OCI-LY3 (cell line): Measurements from ENCODE around the gene BEST3.

Source experiments
- H2AFZ ChIP-seq: fragments of 200-600, 300-600 bp; shearing (Covaris generic); 2 replicates; pipeline ENCODE4 v1.6.0; 2014; ENCODE audit warnings: antibody characterized with exemption, low read depth, low read length
- H3K27ac ChIP-seq: fragments of 200-600, 300-600 bp; sonication (generic); 2 replicates; pipeline ENCODE4 v1.5.1; 2014; ENCODE audit warnings: mild to moderate bottlenecking, low read length, moderate library complexity, mixed read lengths
- H3K27me3 ChIP-seq: fragments of 200-600, 300-600 bp; sonication (generic); 2 replicates; pipeline ENCODE4 v1.6.1; 2014; ENCODE audit warnings: low read depth, low read length, mixed read lengths
- H3K36me3 ChIP-seq: fragments of 200-600, 300-600 bp; sonication (generic); replicated peaks from 2 replicates; pipeline ENCODE3; 2014; ENCODE audit warnings: low read depth, low read length, mixed read lengths
- H3K4me1 ChIP-seq: fragments of 300-600, 200-600 bp; sonication (generic); 2 replicates; pipeline ENCODE4 v1.6.1; 2014; ENCODE audit warnings: low read length, mixed read lengths
- H3K4me2 ChIP-seq: fragments of 200-600, 300-600 bp; sonication (generic); 2 replicates; pipeline ENCODE4 v1.6.1; 2014; ENCODE audit warnings: low read length, mixed read lengths
- H3K4me3 ChIP-seq: fragments of 300-600, 200-600 bp; sonication (generic); 2 replicates; pipeline ENCODE4 v1.5.1; 2014; ENCODE audit warnings: antibody characterized with exemption, mild to moderate bottlenecking, low read length, moderate library complexity
- H3K79me2 ChIP-seq: fragments of 300-600, 200-600 bp; shearing (Covaris generic); 2 replicates; pipeline ENCODE4 v1.6.1; 2014; ENCODE audit warnings: mild to moderate bottlenecking, low read length, mixed read lengths
- H3K9ac ChIP-seq: fragments of 300-600, 200-600 bp; shearing (Covaris generic); 2 replicates; pipeline ENCODE4 v1.6.0; 2014; ENCODE audit warnings: mild to moderate bottlenecking, low read length, moderate library complexity
- H3K9me3 ChIP-seq: fragments of 200-600, 300-600 bp; shearing (Covaris generic); 2 replicates; pipeline ENCODE4 v1.6.1; 2014; ENCODE audit warnings: low read length, mixed read lengths; ENCODE audit not compliant: insufficient read depth
- H4K20me1 ChIP-seq: fragments of 200-600, 300-600 bp; sonication (generic); 2 replicates; pipeline ENCODE4 v1.6.1; 2016; ENCODE audit warnings: low read length, mixed read lengths; ENCODE audit not compliant: insufficient read depth
- EZH2phosphoT487 ChIP-seq: fragments of 200-600 bp; shearing (Covaris generic); IDR thresholded peaks from 2 replicates; pipeline ENCODE4 v1.6.1; 2018; ENCODE audit warnings: antibody characterized with exemption, mixed run types, low read depth
- TF ChIP-seq, protein P1 (sequence below): fragments of 200-600, 300-600 bp; sonication (generic); IDR thresholded peaks from 2 replicates; pipeline ENCODE4 v1.5.1; 2014; ENCODE audit warnings: antibody characterized with exemption, low read length, low read depth

Gene BEST3

DNA sequence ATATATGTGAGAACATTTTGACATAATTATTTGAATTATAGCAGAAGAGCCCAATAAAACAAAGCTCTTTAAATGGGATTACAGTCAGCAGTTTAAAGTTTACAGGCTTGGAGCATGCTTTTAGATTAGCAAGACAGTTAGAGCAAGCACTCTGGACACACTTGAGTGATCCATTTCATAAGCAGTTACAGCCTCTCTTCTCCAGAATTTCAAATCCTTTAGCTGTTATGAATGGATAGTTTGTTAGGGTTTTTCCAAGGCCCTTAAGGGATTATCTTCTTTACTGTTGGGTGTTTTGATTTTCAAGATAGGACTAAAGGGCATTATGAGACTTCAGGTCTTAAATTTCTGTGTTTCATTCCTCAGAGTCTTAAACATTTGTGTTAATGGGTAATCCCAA, 36.3 kb downstream of the BEST3 start:
- Histone ChIP-seq H3K27me3 (peaks cover 21% of the 10 kb centered on the region), H3K4me1 (no peaks in the 10 kb centered on the region), H3K79me2 (no peaks in the 10 kb centered on the region), H3K27ac (no peak overlapping the region), H2AFZ (no peak overlapping the region), H3K36me3 (no peaks in the 10 kb centered on the region), H4K20me1 (no peaks in the 10 kb centered on the region), H3K9ac (no peak overlapping the region), H3K9me3 (no peaks in the 10 kb centered on the region), H3K4me2 (no peak overlapping the region), H3K4me3 (no peak overlapping the region)
- TF ChIP-seq, protein P1, sequence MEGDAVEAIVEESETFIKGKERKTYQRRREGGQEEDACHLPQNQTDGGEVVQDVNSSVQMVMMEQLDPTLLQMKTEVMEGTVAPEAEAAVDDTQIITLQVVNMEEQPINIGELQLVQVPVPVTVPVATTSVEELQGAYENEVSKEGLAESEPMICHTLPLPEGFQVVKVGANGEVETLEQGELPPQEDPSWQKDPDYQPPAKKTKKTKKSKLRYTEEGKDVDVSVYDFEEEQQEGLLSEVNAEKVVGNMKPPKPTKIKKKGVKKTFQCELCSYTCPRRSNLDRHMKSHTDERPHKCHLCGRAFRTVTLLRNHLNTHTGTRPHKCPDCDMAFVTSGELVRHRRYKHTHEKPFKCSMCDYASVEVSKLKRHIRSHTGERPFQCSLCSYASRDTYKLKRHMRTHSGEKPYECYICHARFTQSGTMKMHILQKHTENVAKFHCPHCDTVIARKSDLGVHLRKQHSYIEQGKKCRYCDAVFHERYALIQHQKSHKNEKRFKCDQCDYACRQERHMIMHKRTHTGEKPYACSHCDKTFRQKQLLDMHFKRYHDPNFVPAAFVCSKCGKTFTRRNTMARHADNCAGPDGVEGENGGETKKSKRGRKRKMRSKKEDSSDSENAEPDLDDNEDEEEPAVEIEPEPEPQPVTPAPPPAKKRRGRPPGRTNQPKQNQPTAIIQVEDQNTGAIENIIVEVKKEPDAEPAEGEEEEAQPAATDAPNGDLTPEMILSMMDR: no peak
- TF ChIP-seq EZH2phosphoT487: no peak

DNA sequence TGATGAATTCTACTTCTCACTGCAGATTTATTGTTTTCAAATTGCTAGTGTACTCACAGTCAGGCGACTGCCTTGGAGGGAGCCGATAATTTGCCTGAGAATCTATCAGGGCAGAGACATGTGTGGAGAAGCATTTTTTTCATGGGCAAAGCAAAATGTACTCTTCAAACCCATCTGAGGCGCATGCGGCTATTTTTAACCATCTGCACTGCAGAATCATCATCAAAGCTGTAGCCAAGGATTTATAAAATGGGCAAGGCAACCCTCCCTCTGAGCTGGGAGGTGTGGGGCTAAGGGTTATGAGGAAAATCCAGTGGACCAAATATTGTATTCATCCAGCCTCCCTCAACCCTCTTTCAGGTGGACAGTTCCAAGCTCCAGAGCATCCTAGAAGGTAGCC, 37.7 kb downstream of the BEST3 start:
- Histone ChIP-seq H3K36me3 (no peaks in the 10 kb centered on the region), H3K4me2 (no peak overlapping the region), H3K4me3 (no peak overlapping the region), H3K27me3 (peaks cover 21% of the 10 kb centered on the region), H2AFZ (no peak overlapping the region), H3K79me2 (no peaks in the 10 kb centered on the region), H3K9ac (no peak overlapping the region), H4K20me1 (no peaks in the 10 kb centered on the region), H3K27ac (no peak overlapping the region), H3K9me3 (no peaks in the 10 kb centered on the region), H3K4me1 (no peaks in the 10 kb centered on the region)
- TF ChIP-seq EZH2phosphoT487: no peak
- TF ChIP-seq, protein P1: no peak

DNA sequence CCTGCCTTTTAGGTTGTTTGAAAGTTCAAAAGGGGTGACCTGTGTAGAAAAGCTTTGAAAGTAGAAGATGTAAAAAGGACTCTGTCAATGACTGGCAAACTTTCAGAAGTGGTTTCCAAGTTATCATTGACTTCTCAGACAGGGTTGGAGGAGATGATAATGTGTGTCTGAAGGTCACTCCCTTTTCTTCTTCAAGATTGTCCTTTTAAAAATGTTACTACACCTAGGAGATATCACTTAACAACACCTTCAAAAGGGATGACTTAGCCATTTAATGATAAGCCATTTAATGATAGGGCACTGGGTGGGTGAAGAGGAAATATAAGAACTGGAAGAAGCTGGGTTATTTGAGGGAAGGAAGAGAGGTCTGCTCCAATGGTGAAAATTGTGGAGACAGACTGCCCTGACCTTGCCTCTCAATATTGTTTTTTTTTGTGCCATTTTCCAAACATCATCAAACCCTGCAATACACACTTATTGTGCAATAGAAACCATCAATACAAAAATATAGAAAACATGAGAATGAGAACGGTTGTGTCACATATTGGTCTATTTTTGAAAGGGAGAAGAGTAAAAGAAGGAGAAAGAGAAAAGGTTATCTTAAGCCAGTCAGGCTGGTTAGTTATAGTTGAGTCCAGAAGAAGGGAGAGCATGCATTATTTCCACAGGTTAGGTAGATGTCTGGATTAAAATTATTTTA, 38.8 kb downstream of the BEST3 start:
- Histone ChIP-seq H3K4me1 (no peaks in the 10 kb centered on the region), H2AFZ (no peak overlapping the region), H3K4me3 (no peak overlapping the region), H3K9me3 (no peaks in the 10 kb centered on the region), H4K20me1 (no peaks in the 10 kb centered on the region), H3K9ac (no peak overlapping the region), H3K27ac (no peak overlapping the region), H3K4me2 (no peak overlapping the region), H3K79me2 (no peaks in the 10 kb centered on the region), H3K27me3 (peaks cover 21% of the 10 kb centered on the region), H3K36me3 (no peaks in the 10 kb centered on the region)
- TF ChIP-seq EZH2phosphoT487: no peak
- TF ChIP-seq, protein P1: no peak

DNA sequence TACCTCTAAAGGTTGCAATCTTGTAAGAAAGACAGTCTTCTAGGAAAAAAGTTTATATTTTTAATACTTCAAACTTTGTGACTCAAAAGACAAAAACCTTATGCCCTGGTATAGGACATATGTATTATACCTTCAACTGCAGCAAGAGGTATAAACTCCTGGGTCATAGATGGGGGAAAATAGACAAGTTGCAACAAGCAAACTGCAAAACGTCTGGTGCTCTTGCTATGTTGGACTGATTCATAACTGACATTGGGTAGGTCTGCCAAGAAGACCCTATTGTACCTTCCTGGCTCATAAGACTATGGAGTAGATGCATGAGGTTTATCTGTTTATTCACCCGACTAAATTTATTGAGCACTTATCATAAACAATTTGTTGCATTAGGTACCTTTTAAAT, 40.9 kb downstream of the BEST3 start:
- no peaks in the 10 kb centered on the region for H3K36me3 ChIP-seq
- no peaks in the 10 kb centered on the region for H3K4me1 ChIP-seq
- H3K9me3 ChIP-seq: no peaks in the 10 kb centered on the region
- H3K4me2 ChIP-seq: no peak overlapping the region
- peaks cover 21% of the 10 kb centered on the region for H3K27me3 ChIP-seq
- TF ChIP-seq EZH2phosphoT487: no peak
- TF ChIP-seq, protein P1: no peak
- no peak overlapping the region for H3K4me3 ChIP-seq
- no peaks in the 10 kb centered on the region for H4K20me1 ChIP-seq
- H3K79me2 ChIP-seq: no peaks in the 10 kb centered on the region
- no peak overlapping the region for H3K27ac ChIP-seq
- H2AFZ ChIP-seq: no peak overlapping the region
- H3K9ac ChIP-seq: no peak overlapping the region
